NCI-H2029 treated with DMSO at 0.1 percent for 48 hours (cell line): ENCODE results near the gene MOSPD3.

ENCODE experiments used
- DNase-seq: peaks from one replicate; lab custom pipeline; 2025; lab: John Stamatoyannopoulos, UW

MOSPD3 gene

GRCh38 chr7:100626530-100627237 is 14.3 kb downstream of the MOSPD3 start:
- peak; percentile 46 for DNase-seq

- no peak for DNase-seq
Measured at GRCh38 chr7:100627238-100627549, 14.9 kb downstream of the MOSPD3 start.

GRCh38 chr7:100629117-100629716 is 16.9 kb downstream of the MOSPD3 start:
- no peak for DNase-seq

GRCh38 chr7:100630066-100630465 is 17.7 kb downstream of the MOSPD3 start:
- DNase-seq = no peak

GRCh38 chr7:100632951-100633717 is 20.8 kb downstream of the MOSPD3 start:
- DNase-seq = no peak

GRCh38 chr7:100639995-100640516 is 27.7 kb downstream of the MOSPD3 start:
- no peak for DNase-seq

- DNase-seq = no peak
Measured at GRCh38 chr7:100640517-100641440, 28.4 kb downstream of the MOSPD3 start.

GRCh38 chr7:100641463-100641859 is 29.1 kb downstream of the MOSPD3 start, which contains the start of gene TFR2:
Gene TFR2 (minus strand): TSS chr7:100641552. CDS start chr7:100641509, 43 bp downstream.
- DNase-seq = no peak

GRCh38 chr7:100641860-100642533 is 29.7 kb downstream of the MOSPD3 start:
- no peak for DNase-seq

- no peak for DNase-seq
Measured at GRCh38 chr7:100642534-100642907, 30.2 kb downstream of the MOSPD3 start.

GRCh38 chr7:100649826-100650565 is 37.7 kb downstream of the MOSPD3 start:
- DNase-seq = no peak

- DNase-seq = no peak
Measured at GRCh38 chr7:100654908-100655831, 42.8 kb downstream of the MOSPD3 start.

- DNase-seq = peak; percentile 15
Measured at GRCh38 chr7:100655908-100656674, 43.8 kb downstream of the MOSPD3 start, which contains the start of gene ACTL6B. Gene ACTL6B (minus strand): TSS chr7:100656448. CDS start chr7:100656354, 94 bp downstream.

- peak; percentile 36 for DNase-seq
Measured at GRCh38 chr7:100662194-100662776, 49.9 kb downstream of the MOSPD3 start.
